HepG2 (cell line): ENCODE data around the gene PRXL2B. TPM values are rescaled to one million over a fixed set of nuclear protein-coding genes. Genes with fewer than 3 reads are reported as not detected.

Source experiments
- ATAC-seq: fragments of 200-7000 bp; cut with Tn5 transposase; 3 replicates; pipeline ENCODE4 v1.9.1; 2020; ENCODE audit warnings: mild to moderate bottlenecking, moderate library complexity
- BruUV-seq: library from RNA; stranded (reverse); fragments of 400-500 nt; replicated peaks from 2 replicates; lab custom pipeline; 2021; lab: Mats Ljungman, UMichigan
- CTCF ChIA-PET: fragments of 300-600 bp; formaldehyde crosslinking; extraction: SDS; loops from one replicate; lab custom pipeline; 2021; ENCODE audit warnings: low total read pairs, inconsistent platforms, low intra/inter-chr PET ratio; lab: Yijun Ruan, JAX
- POLR2A ChIA-PET: fragments of 350-600 bp; sonication (Branson Sonifier 250); formaldehyde crosslinking; loops from one replicate; lab custom pipeline; 2020; ENCODE audit warnings: antibody characterized with exemption, inconsistent platforms; lab: Yijun Ruan, JAX
- DNase-seq: peaks from one replicate; pipeline ENCODE4 v3.0.0-alpha.2; 2015; ENCODE audit warnings: low spot score
- FAIRE-seq: peaks from 3 replicates; lab custom pipeline; 2011; peaks lifted over from hg19 to GRCh38; lab: Jason Lieb, UNC
- H2AFZ ChIP-seq: one replicate; pipeline ENCODE4 v1.6.1; 2011; ENCODE audit warnings: low read length, inconsistent platforms
- H3K27ac ChIP-seq: fragments of 300-600 bp; 3 replicates; pipeline ENCODE4 v1.8.0; 2011; ENCODE audit warnings: mixed run types, mild to moderate bottlenecking, mixed read lengths, low read length, inconsistent platforms; ENCODE audit not compliant: insufficient read depth; ENCODE audit errors: extremely low read length
- H3K27me3 ChIP-seq, 2 experiments: fragments of 200-600 bp in 1 of 2; 2 replicates in 1 of 2; 3 replicates in 1 of 2; pipeline versions ENCODE4 v1.6.0 to v1.8.0; 2011; ENCODE audit warnings: low read length in 2 of 2, mild to moderate bottlenecking in 2 of 2, moderate library complexity in 2 of 2, inconsistent platforms in 1 of 2; ENCODE audit not compliant: insufficient read depth in 2 of 2, control insufficient read depth in 1 of 2
- H3K36me3 ChIP-seq, 2 experiments: fragments of 200-600 bp in 1 of 2; replicated peaks in 1 of 2; 2 replicates in 1 of 2; 3 replicates in 1 of 2; pipeline versions ENCODE4 v1.5.1 to v1.8.0; 2011; ENCODE audit warnings: low read length in 2 of 2, inconsistent platforms in 1 of 2; ENCODE audit not compliant: insufficient read depth in 2 of 2, control insufficient read depth in 1 of 2
- H3K4me1 ChIP-seq: 2 replicates; pipeline ENCODE4 v1.5.1; 2012; ENCODE audit warnings: low read length, inconsistent platforms; ENCODE audit not compliant: insufficient read depth
- H3K4me2 ChIP-seq: 2 replicates; pipeline ENCODE4 v1.6.0; 2011; ENCODE audit warnings: low read depth, low read length, inconsistent platforms
- H3K4me3 ChIP-seq, 3 experiments: fragments of 200-600 bp in 1 of 3; sonication (generic), shearing (Covaris generic) in 1 of 3; replicated peaks in 1 of 3; 2 replicates each; pipeline ENCODE4 v1.5.1; 2011 to 2016; ENCODE audit warnings: low read length in 3 of 3, inconsistent platforms in 2 of 3, low read depth in 2 of 3, mild to moderate bottlenecking in 2 of 3, control low read depth in 1 of 3, mixed read lengths in 1 of 3; ENCODE audit not compliant: insufficient read depth in 1 of 3
- H3K79me2 ChIP-seq: one replicate; pipeline ENCODE4 v1.6.1; 2011; ENCODE audit warnings: low read length, inconsistent platforms; ENCODE audit not compliant: insufficient read depth
- H3K9ac ChIP-seq: 2 replicates; pipeline ENCODE4 v1.6.0; 2011; ENCODE audit warnings: mild to moderate bottlenecking, low read depth, low read length, inconsistent platforms; ENCODE audit not compliant: insufficient read depth
- H3K9me3 ChIP-seq: 2 replicates; pipeline ENCODE4 v1.5.1; 2012; ENCODE audit warnings: mild to moderate bottlenecking, low read length
- H4K20me1 ChIP-seq: 2 replicates; pipeline ENCODE4 v1.6.0; 2011; ENCODE audit warnings: inconsistent platforms, mild to moderate bottlenecking, low read length, moderate library complexity; ENCODE audit not compliant: insufficient read depth
- ATF7 ChIP-seq, 2 experiments: fragments of 450-650 bp in 1 of 2; sonication (generic) in 1 of 2; formaldehyde crosslinking in 1 of 2; IDR thresholded peaks; 2 replicates each; pipeline versions ENCODE4 v1.4.0 to v1.6.1; 2016 to 2020; ENCODE audit warnings: antibody characterized with exemption in 1 of 2, mild to moderate bottlenecking in 1 of 2, missing genetic modification reagents in 1 of 2
- CENPX ChIP-seq: sonication (generic); formaldehyde crosslinking; IDR thresholded peaks from 2 replicates; pipeline ENCODE4 v1.9.0; 2021; ENCODE audit warnings: mild to moderate bottlenecking, missing genetic modification reagents, moderate library complexity
- ERF ChIP-seq: IDR thresholded peaks from 2 replicates; pipeline ENCODE4 v1.6.1; 2018; ENCODE audit warnings: missing biosample characterization, missing genetic modification reagents
- FOXK1 ChIP-seq: sonication (generic); formaldehyde crosslinking; IDR thresholded peaks from 2 replicates; pipeline ENCODE4 v1.4.0; 2020; ENCODE audit warnings: low read depth, missing genetic modification reagents, borderline replicate concordance
- KMT2A ChIP-seq: sonication (generic); formaldehyde crosslinking; IDR thresholded peaks from 2 replicates; pipeline ENCODE4 v1.4.0; 2020; ENCODE audit warnings: missing genetic modification reagents
- PRDM15 ChIP-seq: sonication (generic); formaldehyde crosslinking; IDR thresholded peaks from 2 replicates; pipeline ENCODE4 v1.4.0; 2020; ENCODE audit warnings: missing genetic modification reagents
- SMYD3 ChIP-seq: sonication (generic); formaldehyde crosslinking; IDR thresholded peaks from 2 replicates; pipeline ENCODE4 v1.8.1; 2023; ENCODE audit warnings: mild to moderate bottlenecking, missing genetic modification reagents
- ZBTB49 ChIP-seq: sonication (generic); formaldehyde crosslinking; IDR thresholded peaks from 2 replicates; pipeline ENCODE4 v1.4.0; 2020; ENCODE audit warnings: missing genetic modification reagents, borderline replicate concordance
- ZFP36L2 ChIP-seq: sonication (generic); formaldehyde crosslinking; IDR thresholded peaks from 2 replicates; pipeline ENCODE4 v1.4.0; 2020; ENCODE audit warnings: missing genetic modification reagents
- ZNF180 ChIP-seq: sonication (generic); formaldehyde crosslinking; IDR thresholded peaks from 2 replicates; pipeline ENCODE4 v1.4.0; 2020; ENCODE audit warnings: low read depth, missing genetic modification reagents, borderline replicate concordance
- WGBS: methylation state at CpG from one replicate; pipeline ENCODE4 v1.1.6; 2017; ENCODE audit warnings: low lambda C conversion rate; 5-methylcytosine and 5-hydroxymethylcytosine counted together
- in situ Hi-C: cut with HindIII; loops from 2 replicates; pipeline ENCODE4 v1.10.0; 2017; ENCODE audit warnings: low pct_unique_long_range_greater_than_20kb; ENCODE audit not compliant: extremely low pct_ligation_motif_present
- intact Hi-C: fragments of 100-400 bp; cut with micrococcal nuclease; formaldehyde crosslinking; loops from one replicate; pipeline ENCODE4 v1.10.0; 2022; ENCODE audit not compliant: unreplicated experiment
- polyA plus RNA-seq, 8 experiments: library from polyadenylated mRNA; depleted of rRNA in 3 of 8; stranded (reverse) in 7 of 8; unstranded in 1 of 8; fragments of >200 nt; fragmentation: Illumina TruSeq in 4 of 8; extraction: Trizol in 4 of 8; gene quantifications; 2 replicates each; pipeline versions ENCODE4 v1.2.1 to v1.2.3, GENCODE V29; 2011 to 2016; ENCODE audit warnings: low read depth in 4 of 8, missing spikeins in 1 of 8, mixed read lengths in 1 of 8; ENCODE audit not compliant: insufficient read depth in 1 of 8
- total RNA-seq, 5 experiments: library from RNA; depleted of rRNA; stranded (reverse); fragments of >200 nt; fragmentation: Illumina TruSeq; extraction: Trizol; gene quantifications; 2 replicates each; pipeline ENCODE4 v1.2.3, GENCODE V29; 2016; ENCODE audit warnings: low read depth in 1 of 5

The PRXL2B gene
- total and polyA plus RNA-seq, 2 of the 13 experiments (the other 11 are each of a cell fraction or from before 2014, with no cell fraction given), result 16.8 to 22.1 TPM

GRCh38 chr1:2602311-2602835, 15.8 kb downstream of the PRXL2B start:
- peaks cover 9 to 63% of the 10 kb centered on the region in 2 experiments; a peak in 4 of 5 replicates for H3K27me3 ChIP-seq
- no peak for FAIRE-seq
- H4K20me1 ChIP-seq, result no peaks in the 10 kb centered on the region
- no peaks in the 10 kb centered on the region for H3K4me1 ChIP-seq
- intact Hi-C loops, result no loop called here
- ATAC-seq, result no peak
- WGBS, result 22% methylated on average over 13 of the region's 15 CpGs
- no peaks in the 10 kb centered on the region for H3K9me3 ChIP-seq
- H3K4me2 ChIP-seq, result no peak overlapping the region
- no peaks in the 10 kb centered on the region for H3K79me2 ChIP-seq
- ChIA-PET CTCF (no interaction called here), POLR2A (no interaction called here)
- no peak overlapping the region for H2AFZ ChIP-seq
- no TSS peak for BruUV-seq
- no peak overlapping the region for H3K4me3 ChIP-seq
- in situ Hi-C loops, result no loop called here
- no peak overlapping the region for H3K9ac ChIP-seq
- TF ChIP-seq SMYD3 (CRISPR knock-in tag) (no peak), ERF (CRISPR knock-in tag) (no peak), KMT2A (CRISPR knock-in tag) (no peak), ZBTB49 (CRISPR knock-in tag) (no peak), ZFP36L2 (CRISPR knock-in tag) (no peak), FOXK1 (CRISPR knock-in tag) (no peak), PRDM15 (CRISPR knock-in tag) (no peak), ZNF180 (no peak), ATF7 (IDR thresholded peaks at IDR 0.05) (no peak), ATF7 (CRISPR knock-in tag; IDR thresholded peaks at IDR 0.05) (no peak), CENPX (CRISPR knock-in tag) (no peak)
- TF ChIP-seq, all 625 proteins: peak for 0
- Histone ChIP-seq H3K36me3 (no peaks in the 10 kb centered on the region), H3K27ac (no peak overlapping the region)
- DNase-seq, result no peak
